AG20443 (cell line): ENCODE results near the gene ADK.
"Not testable (repeated sequence)": the region's sequence is repeated elsewhere in the genome, so short reads cannot be mapped to it uniquely, and the experiment has no call there.

ENCODE experiments used
- DNase-seq: peaks from one replicate; pipeline ENCODE4 v3.0.0; 2012; ENCODE audit warnings: low spot score, mixed read lengths

Gene ADK

GRCh38 chr10:74548676-74549075 is 397.7 kb downstream of the ADK start:
- no peak for DNase-seq

- DNase-seq: no peak
These were observed 405.2 kb downstream of the ADK start for GRCh38 chr10:74556072-74556705.

DNA sequence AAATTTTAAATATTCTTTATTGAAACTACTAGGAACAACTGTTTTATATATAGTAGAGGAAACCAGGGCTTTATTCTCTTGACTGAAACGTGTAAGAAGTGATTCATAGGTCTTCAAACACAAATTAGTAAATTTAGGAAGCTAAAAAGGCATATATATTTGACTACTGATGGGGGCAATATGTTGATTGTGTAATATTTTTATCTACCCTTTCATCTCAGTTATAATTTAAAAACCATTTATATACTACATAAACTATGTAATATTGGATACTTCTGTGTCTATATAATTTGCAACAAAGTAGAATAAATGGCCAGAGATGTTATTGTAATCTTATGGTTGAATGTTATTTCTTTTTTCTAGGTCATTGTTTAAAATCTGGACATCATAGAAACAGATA is 406.1 kb downstream of the ADK start:
- DNase-seq: no peak

- DNase-seq: no peak
These were observed 407.4 kb downstream of the ADK start for GRCh38 chr10:74558403-74558802.

DNA sequence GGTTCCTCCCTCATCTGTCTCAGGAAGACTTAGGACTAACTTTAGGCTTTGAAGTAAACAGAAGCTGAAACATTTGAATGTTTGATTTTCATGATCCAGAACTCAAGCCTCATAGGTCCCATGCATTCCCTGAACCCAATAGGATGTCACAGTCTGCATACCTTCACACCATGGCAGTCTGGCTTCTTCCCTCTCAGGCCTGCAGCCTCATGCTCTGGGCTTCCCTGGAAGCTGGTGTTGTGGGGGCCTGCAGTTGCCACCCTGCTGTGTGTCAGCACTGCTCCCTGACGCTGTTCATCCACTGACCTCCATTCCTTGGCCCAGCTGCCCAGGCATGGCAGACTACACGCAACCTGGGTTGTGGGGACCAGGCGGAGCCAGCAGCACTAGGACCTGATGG is 407.9 kb downstream of the ADK start:
- DNase-seq: no peak

- not testable (repeated sequence) for DNase-seq
These were observed 417.9 kb downstream of the ADK start for GRCh38 chr10:74568896-74569295.

DNA sequence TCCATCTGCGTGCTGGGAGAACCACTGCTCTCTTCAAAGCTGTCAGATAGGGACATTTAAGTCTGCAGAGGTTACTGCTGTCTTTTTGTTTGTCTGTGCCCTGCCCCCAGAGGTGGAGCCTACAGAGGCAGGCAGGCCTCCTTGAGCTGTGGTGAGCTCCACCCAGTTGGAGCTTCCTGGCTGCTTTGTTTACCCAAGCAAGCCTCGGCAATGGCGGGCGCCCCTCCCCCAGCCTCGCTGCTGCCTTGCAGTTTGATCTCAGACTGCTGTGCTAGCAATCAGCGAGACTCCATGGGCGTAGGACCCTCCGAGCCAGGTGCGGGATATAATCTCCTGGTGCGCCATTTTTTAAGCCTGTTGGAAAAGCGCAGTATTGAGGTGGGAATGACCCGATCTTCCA is 422.5 kb downstream of the ADK start:
- DNase-seq: not testable (repeated sequence)

GRCh38 chr10:74575191-74575720 is 424.2 kb downstream of the ADK start:
- DNase-seq: no peak

DNA sequence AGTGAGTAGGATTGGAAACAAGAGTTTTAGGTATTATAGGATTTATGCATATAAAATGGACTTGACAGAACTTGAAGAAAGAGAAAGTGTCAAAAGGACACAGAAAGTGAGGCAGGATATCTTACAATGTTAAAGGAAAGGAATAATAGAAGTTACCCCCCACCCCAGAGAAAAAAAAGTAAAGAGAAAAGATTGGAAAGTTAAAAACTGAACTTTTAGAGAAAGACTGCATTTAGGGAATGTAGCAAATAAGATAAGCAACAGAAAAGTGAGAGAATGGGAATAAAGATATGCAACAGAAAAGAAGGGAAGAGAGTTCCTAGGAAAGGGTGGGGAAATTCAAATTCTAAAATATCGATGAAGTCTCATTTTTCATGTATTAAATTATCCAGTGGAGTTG is 424.9 kb downstream of the ADK start:
- no peak for DNase-seq

- DNase-seq: no peak
These were observed 425.6 kb downstream of the ADK start for GRCh38 chr10:74576586-74576985.

DNA sequence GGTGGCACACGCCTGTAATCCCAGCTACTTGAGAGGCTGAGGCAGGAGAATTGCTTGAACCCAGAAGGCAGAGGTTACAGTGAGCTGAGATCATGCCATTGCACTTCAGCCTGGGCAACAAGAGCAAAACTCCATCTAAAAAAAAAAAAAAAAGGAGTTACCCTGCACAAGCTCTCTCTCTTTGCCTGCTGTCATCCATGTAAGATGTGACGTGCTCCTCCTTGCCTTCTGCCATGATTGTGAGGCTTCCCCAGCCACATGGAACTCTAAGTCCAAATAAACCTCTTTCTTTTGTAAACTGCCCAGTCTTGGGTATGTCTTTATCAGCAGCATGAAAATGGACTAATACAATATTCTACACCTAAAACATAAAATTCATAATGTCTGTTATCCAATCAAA is 429.4 kb downstream of the ADK start:
- DNase-seq: not testable (repeated sequence)

DNA sequence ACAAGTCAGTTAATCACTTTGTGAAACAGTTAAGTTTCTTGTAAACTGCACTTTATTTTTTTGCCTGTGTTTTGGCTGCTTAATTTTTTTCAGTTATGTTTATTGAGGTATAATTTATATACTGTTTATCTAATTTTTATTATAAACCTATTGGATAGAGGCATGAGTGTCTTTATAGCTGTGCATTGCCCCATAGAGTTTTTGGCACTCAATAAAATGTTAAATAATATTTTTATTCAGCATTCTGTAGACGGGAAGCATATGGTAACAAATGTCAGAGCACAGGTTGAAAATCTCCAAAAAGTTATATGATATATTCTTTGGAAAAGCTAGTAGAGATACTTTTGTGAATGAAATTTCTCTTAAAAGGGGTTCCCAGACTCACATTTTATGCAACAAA is 431.5 kb downstream of the ADK start:
- DNase-seq: no peak

GRCh38 chr10:74585231-74586087 is 434.4 kb downstream of the ADK start:
- DNase-seq: no peak

GRCh38 chr10:74586088-74586585 is 435.1 kb downstream of the ADK start:
- no peak for DNase-seq

DNA sequence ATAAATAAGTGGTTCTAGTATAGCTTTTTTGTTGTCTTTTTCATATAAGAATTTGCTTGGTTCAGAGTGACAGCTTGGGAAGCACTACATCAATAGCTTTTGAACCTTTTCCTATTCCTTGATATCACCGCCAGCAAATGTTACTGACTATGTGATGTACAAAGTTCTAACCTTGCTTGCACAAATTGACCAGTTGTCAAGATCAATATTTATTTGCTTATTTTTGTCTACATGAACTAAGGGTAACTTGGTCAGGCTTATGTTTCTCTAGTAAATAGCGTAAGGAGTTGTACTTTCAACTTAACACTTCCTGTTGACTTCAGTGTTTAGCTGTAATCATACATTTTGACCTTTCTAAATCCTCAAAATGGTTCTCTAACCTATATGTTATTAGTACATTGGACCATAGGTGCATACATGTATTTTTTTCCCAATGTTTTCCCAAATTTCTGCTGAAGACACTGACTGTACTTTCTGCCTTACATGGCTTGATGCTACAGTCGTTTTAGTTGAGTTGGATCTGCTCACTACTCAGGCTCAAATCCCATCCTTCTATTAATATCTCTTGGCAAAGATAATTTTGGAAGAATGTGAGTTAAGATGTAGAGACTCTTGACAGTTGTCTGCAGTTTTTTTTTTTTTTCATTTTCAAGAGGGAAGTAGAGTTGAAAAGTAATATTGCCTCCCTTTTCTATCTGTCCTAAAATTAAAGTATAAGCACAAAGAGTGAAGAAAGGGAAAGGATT is 436.3 kb downstream of the ADK start:
- no peak for DNase-seq

DNA sequence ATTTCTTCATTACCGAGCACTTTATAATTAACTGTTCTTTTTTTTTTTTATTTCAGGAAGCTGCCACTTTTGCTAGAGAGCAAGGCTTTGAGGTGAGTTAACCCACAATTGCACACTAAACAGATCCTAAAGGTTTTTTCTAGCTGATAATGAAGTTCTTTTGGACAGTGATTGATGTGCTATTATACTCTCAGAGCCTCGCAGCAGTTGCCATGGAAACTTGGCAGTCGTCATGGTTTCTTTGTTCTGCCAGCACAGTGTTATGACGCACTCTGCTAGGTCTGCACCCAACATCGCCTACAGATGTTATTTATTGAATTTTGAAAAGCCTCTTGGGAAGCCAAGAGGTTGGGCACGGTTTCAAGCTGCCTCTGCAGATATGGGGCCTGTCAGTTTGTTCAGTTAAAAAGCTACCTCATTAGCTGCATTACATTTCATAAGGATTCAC is 438.2 kb downstream of the ADK start:
- DNase-seq: peak; percentile 88

DNA sequence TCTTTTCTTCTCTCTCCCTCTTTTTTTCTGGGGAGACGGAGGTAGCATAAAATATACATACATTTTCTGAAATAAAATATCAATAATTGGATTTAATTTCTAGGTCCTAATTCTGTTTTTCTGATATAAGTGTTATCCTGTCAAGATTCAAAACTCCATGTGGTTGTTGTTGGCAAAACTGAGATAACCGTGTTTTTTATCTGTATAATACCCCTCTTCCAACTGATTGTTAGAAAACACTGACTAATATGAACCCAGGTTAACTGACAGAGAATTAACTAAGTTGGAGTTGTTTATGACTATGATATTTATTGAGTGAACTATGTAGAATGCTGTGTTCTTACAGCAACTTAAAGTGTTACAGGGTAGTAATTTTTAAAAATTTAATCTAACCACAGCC is 438.8 kb downstream of the ADK start:
- DNase-seq: no peak

DNA sequence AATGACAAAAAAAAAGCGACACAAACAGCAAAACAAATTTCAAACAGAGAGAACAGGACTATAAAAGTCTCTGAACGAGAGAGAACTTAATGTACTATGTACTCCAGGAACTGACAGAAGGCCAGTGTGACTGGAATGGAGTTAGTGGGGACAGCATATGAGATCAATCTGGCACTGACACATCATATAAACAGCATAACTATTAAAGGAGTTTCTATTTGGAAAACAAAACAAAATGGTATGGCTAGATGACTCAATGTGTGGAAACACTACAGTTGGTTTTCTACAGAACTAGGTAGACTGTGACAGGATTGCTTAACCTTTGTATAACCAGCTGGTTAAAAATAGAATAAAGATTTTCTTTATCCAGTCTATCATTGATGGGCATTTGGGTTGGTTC is 442.4 kb downstream of the ADK start:
- DNase-seq: peak; percentile 20

DNA sequence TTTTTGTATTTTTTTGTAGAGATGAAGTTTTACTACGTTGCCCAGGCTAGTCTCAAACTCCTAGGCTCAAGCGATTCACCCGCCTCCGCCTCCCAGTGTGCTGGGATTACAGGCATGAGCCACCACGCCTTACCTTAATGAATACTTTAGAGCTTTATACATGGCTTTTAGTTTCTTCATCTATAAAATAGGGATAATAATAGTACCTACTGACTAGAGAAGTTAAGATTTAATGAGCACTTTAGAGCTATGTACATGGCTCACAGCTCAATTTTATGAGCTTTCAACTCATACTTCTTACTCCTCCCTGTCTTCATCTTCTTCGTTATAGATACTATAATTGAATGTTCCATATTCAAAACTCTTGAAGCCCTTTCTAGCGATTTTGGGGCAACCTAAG is 445.7 kb downstream of the ADK start:
- DNase-seq: no peak

- peak; percentile 7 for DNase-seq
These were observed 448.0 kb downstream of the ADK start for GRCh38 chr10:74598891-74599566.

DNA sequence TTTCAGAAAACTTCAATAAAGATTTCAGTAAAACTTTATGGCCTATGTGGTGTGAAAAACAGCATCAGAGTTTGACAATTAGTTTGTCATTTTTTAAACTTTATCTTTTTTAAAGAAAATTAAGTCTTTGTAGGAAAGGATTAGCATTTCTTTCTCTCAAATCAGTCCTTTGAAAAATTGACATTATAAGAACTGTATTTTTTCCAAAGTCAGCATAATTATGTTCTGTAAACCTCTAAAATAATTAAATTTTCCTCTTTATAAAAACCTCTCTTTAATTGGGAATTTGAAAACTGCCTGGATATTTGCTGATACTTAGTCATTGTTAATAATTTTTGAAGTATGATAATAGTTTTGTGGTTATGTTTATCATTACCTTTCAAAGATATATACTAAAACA is 448.7 kb downstream of the ADK start:
- no peak for DNase-seq

- DNase-seq: no peak
These were observed 449.1 kb downstream of the ADK start for GRCh38 chr10:74600170-74600569.
